Liver (tissue), 9 donors: ENCODE results near the gene CWC25. TPM values are rescaled to one million over a fixed set of nuclear protein-coding genes. Genes with fewer than 3 reads are reported as not detected.

Experiments used
- DNase-seq: peaks from one replicate; pipeline ENCODE4 v3.0.0-alpha.2; 2017; ENCODE audit warnings: low spot score
- H3K27ac ChIP-seq, 2 donors: one replicate each; pipeline ENCODE4 v1.7.0; 2013; ENCODE audit warnings: inconsistent platforms in 2 of 2, low read length in 2 of 2, control low read depth in 1 of 2, low read depth in 1 of 2, mild to moderate bottlenecking in 1 of 2
- H3K27me3 ChIP-seq, 4 donors: one replicate each; pipeline versions ENCODE4 v1.6.1 to v1.7.0; 2013; ENCODE audit warnings: low read length in 3 of 4, inconsistent platforms in 1 of 4, mild to moderate bottlenecking in 1 of 4, moderate library complexity in 1 of 4; ENCODE audit not compliant: control insufficient read depth in 4 of 4, insufficient read depth in 4 of 4
- H3K36me3 ChIP-seq, 4 donors: one replicate each; pipeline versions ENCODE4 v1.6.1 to v1.7.0; 2013; ENCODE audit warnings: low read length in 3 of 4, mild to moderate bottlenecking in 3 of 4, low read depth in 1 of 4, moderate library complexity in 1 of 4; ENCODE audit not compliant: control insufficient read depth in 4 of 4, insufficient read depth in 3 of 4
- H3K4me1 ChIP-seq, 4 donors: one replicate each; pipeline versions ENCODE4 v1.6.1 to v1.7.0; 2013; ENCODE audit warnings: low read length in 3 of 4, mild to moderate bottlenecking in 3 of 4, moderate library complexity in 1 of 4; ENCODE audit not compliant: control insufficient read depth in 4 of 4, insufficient read depth in 4 of 4
- H3K4me3 ChIP-seq, 3 donors: one replicate each; pipeline versions ENCODE4 v1.6.1 to v1.7.0; 2013; ENCODE audit warnings: low read length in 3 of 3, control low read depth in 1 of 3, low read depth in 1 of 3, mild to moderate bottlenecking in 1 of 3
- H3K9ac ChIP-seq, 2 donors: one replicate each; pipeline ENCODE4 v1.7.0; 2013; ENCODE audit warnings: low read length in 2 of 2, mild to moderate bottlenecking in 2 of 2, moderate library complexity in 2 of 2, control low read depth in 1 of 2, low read depth in 1 of 2
- H3K9me3 ChIP-seq, 4 donors: one replicate each; pipeline versions ENCODE4 v1.6.1 to v1.7.0; 2013; ENCODE audit warnings: low read length in 3 of 4; ENCODE audit not compliant: control insufficient read depth in 4 of 4
- EGR1 ChIP-seq, 2 donors: IDR thresholded peaks; 2 replicates each; pipeline ENCODE4 v1.6.1; 2016 to 2018; ENCODE audit warnings: antibody characterized with exemption in 2 of 2, low read depth in 2 of 2
- FOXA1 ChIP-seq: IDR thresholded peaks from 2 replicates; pipeline ENCODE4 v1.6.1; 2016; ENCODE audit warnings: antibody characterized with exemption
- FOXA2 ChIP-seq: IDR thresholded peaks from 2 replicates; pipeline ENCODE4 v1.6.1; 2016; ENCODE audit warnings: antibody characterized with exemption
- GABPA ChIP-seq, 2 donors: IDR thresholded peaks in 1 of 2; conservative IDR thresholded peaks in 1 of 2; 2 replicates each; pipeline ENCODE4 v1.6.1; 2016; ENCODE audit warnings: antibody characterized with exemption in 2 of 2, mild to moderate bottlenecking in 1 of 2, moderate library complexity in 1 of 2
- HNF4A ChIP-seq, 2 donors: conservative IDR thresholded peaks; 2 replicates each; pipeline ENCODE4 v1.6.1; 2016; ENCODE audit warnings: antibody characterized with exemption in 2 of 2, mild to moderate bottlenecking in 2 of 2
- HNF4G ChIP-seq: IDR thresholded peaks from 2 replicates; pipeline ENCODE4 v1.6.1; 2016; ENCODE audit warnings: antibody characterized with exemption
- NR2F2 ChIP-seq: IDR thresholded peaks from 2 replicates; pipeline ENCODE4 v1.6.1; 2016; ENCODE audit warnings: antibody characterized with exemption
- RAD21 ChIP-seq, 2 donors: IDR thresholded peaks; 2 replicates each; pipeline ENCODE4 v1.6.1; 2016; ENCODE audit warnings: antibody characterized with exemption in 2 of 2, mild to moderate bottlenecking in 2 of 2
- REST ChIP-seq: IDR thresholded peaks from 2 replicates; pipeline ENCODE4 v1.6.1; 2016; ENCODE audit warnings: antibody characterized with exemption, mild to moderate bottlenecking
- RXRA ChIP-seq, 2 donors: IDR thresholded peaks; 2 replicates each; pipeline ENCODE4 v1.6.1; 2017 to 2018; ENCODE audit warnings: antibody characterized with exemption in 2 of 2, mild to moderate bottlenecking in 1 of 2
- SP1 ChIP-seq: IDR thresholded peaks from 2 replicates; pipeline ENCODE4 v1.6.1; 2018; ENCODE audit warnings: antibody characterized with exemption, mild to moderate bottlenecking
- TAF1 ChIP-seq: conservative IDR thresholded peaks from 2 replicates; pipeline ENCODE4 v1.6.1; 2016; ENCODE audit warnings: antibody characterized with exemption, mild to moderate bottlenecking
- YY1 ChIP-seq: IDR thresholded peaks from 2 replicates; pipeline ENCODE4 v1.6.1; 2016; ENCODE audit warnings: antibody characterized with exemption, mild to moderate bottlenecking
- ZBTB33 ChIP-seq: IDR thresholded peaks from 2 replicates; pipeline ENCODE4 v1.6.1; 2016; ENCODE audit warnings: antibody characterized with exemption
- WGBS: extraction: QIAGEN DNeasy Blood & Tissue Kit; methylation state at CpG from one replicate; pipeline ENCODE4 v1.1.7; 2013; 5-methylcytosine and 5-hydroxymethylcytosine counted together
- polyA plus RNA-seq, 2 donors: library from polyadenylated mRNA; stranded (reverse) in 1 of 2; unstranded in 1 of 2; fragments of 200-250 nt in 1 of 2; fragments of >200 nt in 1 of 2; fragmentation: Nextera tagmentation in 1 of 2; extraction: Ambion mirVana in 1 of 2; gene quantifications; one replicate each; pipeline versions ENCODE4 v1.2.1 to v1.2.3, GENCODE V29; 2013 to 2015
- total RNA-seq, 2 donors: library from RNA; depleted of rRNA; stranded (reverse); fragments of >200 nt; gene quantifications; one replicate each; pipeline ENCODE4 v1.2.3, GENCODE V29; 2014
- TF ChIP-seq, protein P1 (sequence below): IDR thresholded peaks from 2 replicates; pipeline ENCODE4 v1.6.1; 2016; ENCODE audit warnings: antibody characterized with exemption
- TF ChIP-seq, protein P2 (sequence below): fragments of 150-350 bp; IDR thresholded peaks from 2 replicates; pipeline ENCODE4 v1.5.1; 2017; ENCODE audit warnings: improper control_type of control experiment, low read depth, low read length; ENCODE audit not compliant: missing input control
- donor health status: healthy.
- donor health status: healthy.
- donor health status: healthy.
- donor health status: healthy.
- donor health status: healthy.

The CWC25 gene
- total and polyA plus RNA-seq, 4 donors = 5.7 to 10.0 (median 7.4) TPM

DNA sequence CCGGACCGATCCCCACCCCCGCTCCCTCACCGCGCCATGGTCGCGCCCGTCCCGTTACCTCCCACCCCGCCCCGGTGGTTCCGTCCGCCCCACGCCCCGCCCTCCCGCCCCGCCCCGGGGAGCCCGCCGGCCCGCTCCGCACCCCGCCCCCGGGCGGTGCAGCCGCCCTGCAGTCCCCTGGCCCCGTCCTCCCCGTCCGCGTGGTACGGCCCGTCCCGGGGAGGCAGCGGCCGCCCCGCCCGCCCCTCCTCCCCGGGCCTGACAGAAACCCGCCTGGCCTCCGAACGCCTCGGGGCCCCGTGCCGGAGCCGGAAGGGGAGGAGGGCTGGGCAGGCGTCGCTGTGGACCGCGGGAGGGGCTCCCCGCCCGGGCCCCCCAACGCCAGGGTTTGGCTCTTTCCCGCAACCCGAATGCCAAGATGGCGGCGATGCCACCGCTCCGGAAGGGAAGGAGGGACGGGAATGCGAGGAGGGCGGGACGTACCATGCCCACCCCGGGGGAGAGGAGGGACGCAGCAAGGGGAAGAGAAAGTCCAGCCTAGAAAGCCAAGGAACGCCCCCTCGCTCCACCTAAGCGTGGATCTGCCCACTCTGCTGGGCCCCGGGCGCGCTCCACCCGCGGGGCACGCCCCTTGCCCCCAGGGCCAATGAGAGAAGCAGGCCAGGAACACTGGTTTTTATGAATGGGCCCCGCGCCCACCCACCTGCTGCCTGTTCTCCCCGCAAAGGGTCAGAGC, 25.5 kb downstream of the CWC25 start, which contains the start of gene PIP4K2B:
TSS of gene PIP4K2B (minus strand) at position 56 of the 736 bp plus-strand sequence. CDS start 132 bp downstream, outside the sequence.
- peak within 1 kb of the TSS; percentile 93 to 99 for H3K27ac ChIP-seq
- TF ChIP-seq YY1 (peak; percentile 97), ZBTB33 (peak; percentile 10), NR2F2 (peak; percentile 82), HNF4A (conservative IDR thresholded peaks at IDR 0.05) (peak; percentile 58 to 65), TAF1 (no peak), REST (peak; percentile 30), RXRA (IDR thresholded peaks at IDR 0.05) (peak in 1 of 2 donors; percentile 54), RAD21 (IDR thresholded peaks at IDR 0.05) (peak in 1 of 2 donors; percentile 24), FOXA1 (no peak), HNF4G (no peak), SP1 (peak; percentile 76), GABPA (IDR thresholded peaks at IDR 0.05 in 1 of 2, conservative IDR thresholded peaks at IDR 0.05 in 1 of 2) (peak; percentile 45 to 68), EGR1 (IDR thresholded peaks at IDR 0.05; ENCODE audit: low read depth in 2 of 2) (peak; percentile 80 to 88), FOXA2 (peak; percentile 16)
- TF ChIP-seq, protein P1, sequence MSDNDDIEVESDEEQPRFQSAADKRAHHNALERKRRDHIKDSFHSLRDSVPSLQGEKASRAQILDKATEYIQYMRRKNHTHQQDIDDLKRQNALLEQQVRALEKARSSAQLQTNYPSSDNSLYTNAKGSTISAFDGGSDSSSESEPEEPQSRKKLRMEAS = peak; percentile 73
- TF ChIP-seq, protein P2, sequence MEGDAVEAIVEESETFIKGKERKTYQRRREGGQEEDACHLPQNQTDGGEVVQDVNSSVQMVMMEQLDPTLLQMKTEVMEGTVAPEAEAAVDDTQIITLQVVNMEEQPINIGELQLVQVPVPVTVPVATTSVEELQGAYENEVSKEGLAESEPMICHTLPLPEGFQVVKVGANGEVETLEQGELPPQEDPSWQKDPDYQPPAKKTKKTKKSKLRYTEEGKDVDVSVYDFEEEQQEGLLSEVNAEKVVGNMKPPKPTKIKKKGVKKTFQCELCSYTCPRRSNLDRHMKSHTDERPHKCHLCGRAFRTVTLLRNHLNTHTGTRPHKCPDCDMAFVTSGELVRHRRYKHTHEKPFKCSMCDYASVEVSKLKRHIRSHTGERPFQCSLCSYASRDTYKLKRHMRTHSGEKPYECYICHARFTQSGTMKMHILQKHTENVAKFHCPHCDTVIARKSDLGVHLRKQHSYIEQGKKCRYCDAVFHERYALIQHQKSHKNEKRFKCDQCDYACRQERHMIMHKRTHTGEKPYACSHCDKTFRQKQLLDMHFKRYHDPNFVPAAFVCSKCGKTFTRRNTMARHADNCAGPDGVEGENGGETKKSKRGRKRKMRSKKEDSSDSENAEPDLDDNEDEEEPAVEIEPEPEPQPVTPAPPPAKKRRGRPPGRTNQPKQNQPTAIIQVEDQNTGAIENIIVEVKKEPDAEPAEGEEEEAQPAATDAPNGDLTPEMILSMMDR = no peak
- H3K9ac ChIP-seq = peak within 1 kb of the TSS; percentile 54 to 81
- H3K4me1 ChIP-seq = peaks cover 4 to 37% (median 26%) of the 10 kb centered on the region in 4 donors
- H3K27me3 ChIP-seq = no peaks in the 10 kb centered on the region
- under 1% methylated on average over 74 of the region's 76 CpGs for WGBS
- DNase-seq = peak; percentile 95
- peak within 1 kb of the TSS; percentile 82 to 89 (median 82) for H3K4me3 ChIP-seq
- H3K36me3 ChIP-seq = peaks cover 9 to 31% (median 28%) of the 10 kb centered on the region in 4 donors
- no peaks in the 10 kb centered on the region for H3K9me3 ChIP-seq
